ENCODE measurements around the gene SCAP.
A peak's percentile ranks its signal among the peaks of the same experiment; 100 is the strongest.

The SCAP gene

GRCh38 chr3:47413751-47414150, 62.0 kb downstream of the SCAP start:
- Histone ChIP-seq H2BK15ac (ENCODE audit: low read depth, poor library complexity, severe bottlenecking) (no peak overlapping the region), H3K14ac (ENCODE audit: low read length in 2 of 2) (no peak overlapping the region), H4K91ac (ENCODE audit: low read length) (no peak overlapping the region), H2BK120ac (ENCODE audit: low read depth, low read length) (no peak overlapping the region), H3K9me3 (ENCODE audit: control insufficient read depth, low read length) (no peaks in the 10 kb centered on the region), H3K4me2 (ENCODE audit: low read length, poor library complexity, severe bottlenecking) (no peak overlapping the region), H3K4me1 (ENCODE audit: control insufficient read depth, insufficient read depth, low read depth, low read length) (peaks cover 36% of the 10 kb centered on the region), H3K4ac (ENCODE audit: low read depth in 1 of 2, low read length in 2 of 2) (no peak overlapping the region), H3K4me3 (ENCODE audit: insufficient read depth in 1 of 2, low read depth in 1 of 2, low read length in 2 of 2) (no peak overlapping the region), H3K79me1 (replicated peaks; ENCODE audit: low read length, poor library complexity, severe bottlenecking) (peaks cover 18% of the 10 kb centered on the region), H2BK5ac (ENCODE audit: low read depth, low read length, poor library complexity, severe bottlenecking) (no peak overlapping the region), H3K23ac (ENCODE audit: low read length in 2 of 2) (no peak overlapping the region), H3K18ac (ENCODE audit: low read depth in 1 of 2, low read length in 2 of 2) (no peak overlapping the region), H3K27me3 (ENCODE audit: control insufficient read depth in 1 of 2, insufficient read depth in 1 of 2, low read length in 2 of 2) (no peaks in the 10 kb centered on the region), H2BK12ac (ENCODE audit: low read length in 2 of 2) (no peak overlapping the region), H4K8ac (ENCODE audit: low read length) (no peak overlapping the region), H3K9ac (ENCODE audit: low read length) (no peak overlapping the region), H2AK5ac (ENCODE audit: low read length, severe bottlenecking) (no peak overlapping the region), H2AFZ (ENCODE audit: low read depth, low read length) (no peak overlapping the region), H3K36me3 (ENCODE audit: control insufficient read depth in 1 of 2, insufficient read depth in 2 of 2, low read depth in 1 of 2, low read length in 2 of 2) (peaks cover 69 to 88% of the 10 kb centered on the region in 2 experiments), H3K27ac (ENCODE audit: low read length, poor library complexity, severe bottlenecking) (no peak overlapping the region)
- DNase-seq = no peak
- WGBS = 98% methylated on average over 7 of the region's 7 CpGs

- no peak overlapping the region for H4K91ac ChIP-seq (ENCODE audit: low read length)
- H3K27me3 ChIP-seq (ENCODE audit: control insufficient read depth in 1 of 2, insufficient read depth in 1 of 2, low read length in 2 of 2) = no peaks in the 10 kb centered on the region
- H3K4me3 ChIP-seq (ENCODE audit: insufficient read depth in 1 of 2, low read depth in 1 of 2, low read length in 2 of 2) = no peak overlapping the region
- H3K14ac ChIP-seq (ENCODE audit: low read length in 2 of 2) = no peak overlapping the region
- H2BK5ac ChIP-seq (ENCODE audit: low read depth, low read length, poor library complexity, severe bottlenecking) = no peak overlapping the region
- H3K4ac ChIP-seq (ENCODE audit: low read depth in 1 of 2, low read length in 2 of 2) = no peak overlapping the region
- no peak overlapping the region for H4K8ac ChIP-seq (ENCODE audit: low read length)
- H2BK12ac ChIP-seq (ENCODE audit: low read length in 2 of 2) = no peak overlapping the region
- peaks cover 15% of the 10 kb centered on the region for H3K79me1 ChIP-seq (replicated peaks; ENCODE audit: low read length, poor library complexity, severe bottlenecking)
- H3K9ac ChIP-seq (ENCODE audit: low read length) = no peak overlapping the region
- H3K9me3 ChIP-seq (ENCODE audit: control insufficient read depth, low read length) = no peaks in the 10 kb centered on the region
- H3K4me1 ChIP-seq (ENCODE audit: control insufficient read depth, insufficient read depth, low read depth, low read length) = peaks cover 28% of the 10 kb centered on the region
- H3K36me3 ChIP-seq (ENCODE audit: control insufficient read depth in 1 of 2, insufficient read depth in 2 of 2, low read depth in 1 of 2, low read length in 2 of 2) = peaks cover 74 to 88% of the 10 kb centered on the region in 2 experiments
- H3K23ac ChIP-seq (ENCODE audit: low read length in 2 of 2) = no peak overlapping the region
- DNase-seq = no peak
- H3K27ac ChIP-seq (ENCODE audit: low read length, poor library complexity, severe bottlenecking) = no peak overlapping the region
- no peak overlapping the region for H3K18ac ChIP-seq (ENCODE audit: low read depth in 1 of 2, low read length in 2 of 2)
- no peak overlapping the region for H2BK120ac ChIP-seq (ENCODE audit: low read depth, low read length)
- H2AFZ ChIP-seq (ENCODE audit: low read depth, low read length) = no peak overlapping the region
- H2BK15ac ChIP-seq (ENCODE audit: low read depth, poor library complexity, severe bottlenecking) = no peak overlapping the region
- no peak overlapping the region for H2AK5ac ChIP-seq (ENCODE audit: low read length, severe bottlenecking)
- 81% methylated on average over 12 of the region's 12 CpGs for WGBS
- no peak overlapping the region for H3K4me2 ChIP-seq (ENCODE audit: low read length, poor library complexity, severe bottlenecking)
Observed at GRCh38 chr3:47412842-47413520, 62.8 kb downstream of the SCAP start.

- no peak overlapping the region for H2AFZ ChIP-seq (ENCODE audit: low read depth, low read length)
- peaks cover 18% of the 10 kb centered on the region for H3K79me1 ChIP-seq (replicated peaks; ENCODE audit: low read length, poor library complexity, severe bottlenecking)
- no peak for DNase-seq
- H3K4me2 ChIP-seq (ENCODE audit: low read length, poor library complexity, severe bottlenecking) = no peak overlapping the region
- H3K4ac ChIP-seq (ENCODE audit: low read depth in 1 of 2, low read length in 2 of 2) = no peak overlapping the region
- no peak overlapping the region for H2BK15ac ChIP-seq (ENCODE audit: low read depth, poor library complexity, severe bottlenecking)
- H2BK5ac ChIP-seq (ENCODE audit: low read depth, low read length, poor library complexity, severe bottlenecking) = no peak overlapping the region
- no peak overlapping the region for H3K23ac ChIP-seq (ENCODE audit: low read length in 2 of 2)
- H3K14ac ChIP-seq (ENCODE audit: low read length in 2 of 2) = no peak overlapping the region
- no peaks in the 10 kb centered on the region for H3K9me3 ChIP-seq (ENCODE audit: control insufficient read depth, low read length)
- H3K36me3 ChIP-seq (ENCODE audit: control insufficient read depth in 1 of 2, insufficient read depth in 2 of 2, low read depth in 1 of 2, low read length in 2 of 2) = peaks cover 80 to 90% of the 10 kb centered on the region in 2 experiments
- no peak overlapping the region for H2BK120ac ChIP-seq (ENCODE audit: low read depth, low read length)
- no peak overlapping the region for H3K9ac ChIP-seq (ENCODE audit: low read length)
- 96% methylated on average over 5 of the region's 5 CpGs for WGBS
- no peak overlapping the region for H3K18ac ChIP-seq (ENCODE audit: low read depth in 1 of 2, low read length in 2 of 2)
- H2AK5ac ChIP-seq (ENCODE audit: low read length, severe bottlenecking) = no peak overlapping the region
- no peak overlapping the region for H3K27ac ChIP-seq (ENCODE audit: low read length, poor library complexity, severe bottlenecking)
- H4K8ac ChIP-seq (ENCODE audit: low read length) = no peak overlapping the region
- H3K4me1 ChIP-seq (ENCODE audit: control insufficient read depth, insufficient read depth, low read depth, low read length) = peaks cover 28% of the 10 kb centered on the region
- H3K27me3 ChIP-seq (ENCODE audit: control insufficient read depth in 1 of 2, insufficient read depth in 1 of 2, low read length in 2 of 2) = no peaks in the 10 kb centered on the region
- no peak overlapping the region for H2BK12ac ChIP-seq (ENCODE audit: low read length in 2 of 2)
- H4K91ac ChIP-seq (ENCODE audit: low read length) = no peak overlapping the region
- H3K4me3 ChIP-seq (ENCODE audit: insufficient read depth in 1 of 2, low read depth in 1 of 2, low read length in 2 of 2) = no peak overlapping the region
Observed at GRCh38 chr3:47412453-47412756, 63.3 kb downstream of the SCAP start.

- Histone ChIP-seq H3K23ac (ENCODE audit: low read length in 2 of 2) (no peak overlapping the region), H2BK12ac (ENCODE audit: low read length in 2 of 2) (no peak overlapping the region), H4K8ac (ENCODE audit: low read length) (no peak overlapping the region), H2AK5ac (ENCODE audit: low read length, severe bottlenecking) (no peak overlapping the region), H3K14ac (ENCODE audit: low read length in 2 of 2) (no peak overlapping the region), H3K4me2 (ENCODE audit: low read length, poor library complexity, severe bottlenecking) (no peak overlapping the region), H3K9ac (ENCODE audit: low read length) (no peak overlapping the region), H2BK120ac (ENCODE audit: low read depth, low read length) (no peak overlapping the region), H3K4me3 (ENCODE audit: insufficient read depth in 1 of 2, low read depth in 1 of 2, low read length in 2 of 2) (no peak overlapping the region), H2BK5ac (ENCODE audit: low read depth, low read length, poor library complexity, severe bottlenecking) (no peak overlapping the region), H2BK15ac (ENCODE audit: low read depth, poor library complexity, severe bottlenecking) (no peak overlapping the region), H3K4me1 (ENCODE audit: control insufficient read depth, insufficient read depth, low read depth, low read length) (peaks cover 25% of the 10 kb centered on the region), H3K18ac (ENCODE audit: low read depth in 1 of 2, low read length in 2 of 2) (no peak overlapping the region), H3K27ac (ENCODE audit: low read length, poor library complexity, severe bottlenecking) (no peak overlapping the region), H3K4ac (ENCODE audit: low read depth in 1 of 2, low read length in 2 of 2) (no peak overlapping the region), H4K91ac (ENCODE audit: low read length) (peak overlapping the region; percentile 19), H3K36me3 (ENCODE audit: control insufficient read depth in 1 of 2, insufficient read depth in 2 of 2, low read depth in 1 of 2, low read length in 2 of 2) (peaks cover 82 to 90% of the 10 kb centered on the region in 2 experiments), H3K27me3 (ENCODE audit: control insufficient read depth in 1 of 2, insufficient read depth in 1 of 2, low read length in 2 of 2) (no peaks in the 10 kb centered on the region), H3K9me3 (ENCODE audit: control insufficient read depth, low read length) (no peaks in the 10 kb centered on the region), H2AFZ (ENCODE audit: low read depth, low read length) (no peak overlapping the region), H3K79me1 (replicated peaks; ENCODE audit: low read length, poor library complexity, severe bottlenecking) (peaks cover 22% of the 10 kb centered on the region)
- no peak for DNase-seq
- WGBS = 97% methylated on average over 24 of the region's 24 CpGs
Observed at GRCh38 chr3:47411696-47412452, 63.9 kb downstream of the SCAP start.
